ENCODE data around the gene CCDC3.
"Not testable (repeated sequence)": the region's sequence is repeated elsewhere in the genome, so short reads cannot be mapped to it uniquely, and the experiment has no call there.

CCDC3 gene

DNA sequence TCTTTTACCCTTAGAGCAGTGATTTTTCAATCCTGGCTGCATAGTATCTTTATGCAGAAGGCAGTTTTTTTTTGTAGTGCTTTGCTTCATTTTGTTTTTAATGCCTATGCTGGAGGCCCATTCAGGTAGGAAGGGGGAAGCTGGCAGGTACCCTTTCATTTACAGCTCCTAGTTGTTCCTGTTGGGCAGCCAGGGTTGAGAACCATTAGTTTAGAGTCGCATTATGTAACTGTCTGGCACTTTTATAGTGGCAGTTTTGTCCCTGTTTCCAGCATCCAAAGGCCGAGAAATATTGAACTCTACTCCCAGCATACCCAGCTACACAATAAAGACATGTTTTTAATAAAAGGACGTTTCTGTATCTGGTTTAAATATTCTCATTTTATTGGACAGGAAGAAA is 110.6 kb downstream of the CCDC3 start:
- no peak overlapping the region for H3K27ac ChIP-seq (ENCODE audit: low read depth, low read length)
- H3K36me3 ChIP-seq (ENCODE audit: control insufficient read depth, insufficient read depth, low read length) = no peaks in the 10 kb centered on the region
- H3K4me3 ChIP-seq (ENCODE audit: low read length) = no peak overlapping the region
- no peak overlapping the region for H3K9ac ChIP-seq (ENCODE audit: low read length)
- H3K27me3 ChIP-seq (ENCODE audit: control insufficient read depth, insufficient read depth, low read length) = no peaks in the 10 kb centered on the region
- no peaks in the 10 kb centered on the region for H3K4me1 ChIP-seq (ENCODE audit: control insufficient read depth, insufficient read depth, low read length)

DNA sequence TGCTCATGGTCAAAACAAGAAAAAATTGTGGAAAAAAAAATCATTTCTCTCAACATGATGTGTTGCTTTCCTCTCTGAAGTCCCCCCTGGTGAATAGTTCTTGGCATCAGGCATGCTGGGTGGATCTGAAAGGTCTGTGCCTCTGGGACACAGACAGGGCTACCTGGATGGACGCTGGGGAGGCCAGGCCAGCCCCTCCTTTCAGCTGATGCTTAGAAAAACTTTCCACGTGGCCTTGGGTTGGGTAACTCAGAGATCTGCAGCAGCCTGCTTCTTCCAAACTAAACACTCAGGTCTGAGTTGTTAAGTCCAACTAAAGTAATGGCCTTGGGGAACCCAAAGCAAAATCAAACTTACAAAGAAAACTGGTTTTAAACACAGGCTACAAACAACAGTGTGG is 113.0 kb downstream of the CCDC3 start:
- Histone ChIP-seq H3K4me3 (ENCODE audit: low read length) (no peak overlapping the region), H3K27ac (ENCODE audit: low read depth, low read length) (no peak overlapping the region), H3K27me3 (ENCODE audit: control insufficient read depth, insufficient read depth, low read length) (no peaks in the 10 kb centered on the region), H3K4me1 (ENCODE audit: control insufficient read depth, insufficient read depth, low read length) (no peaks in the 10 kb centered on the region), H3K9ac (ENCODE audit: low read length) (no peak overlapping the region), H3K36me3 (ENCODE audit: control insufficient read depth, insufficient read depth, low read length) (no peaks in the 10 kb centered on the region)

DNA sequence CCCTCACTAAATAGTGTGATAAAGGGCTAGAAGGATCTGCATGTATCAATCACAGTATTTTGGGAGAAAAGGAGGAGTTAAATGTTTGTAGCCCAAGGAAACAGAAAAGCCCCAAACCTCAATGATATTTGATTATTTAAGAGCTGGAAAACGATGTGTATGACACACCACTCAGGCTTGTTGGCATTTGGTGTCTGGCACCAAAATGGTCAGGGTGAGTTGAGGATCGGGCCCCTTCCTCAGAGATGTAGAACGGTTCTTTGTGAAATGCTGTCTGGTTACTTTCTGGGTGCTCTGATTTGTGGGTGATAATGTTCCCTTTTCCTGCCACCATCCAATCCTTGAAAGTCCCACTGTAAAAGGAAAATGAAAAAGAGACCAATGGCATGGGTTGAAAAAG is 113.7 kb downstream of the CCDC3 start:
- no peak overlapping the region for H3K27ac ChIP-seq (ENCODE audit: low read depth, low read length)
- no peaks in the 10 kb centered on the region for H3K27me3 ChIP-seq (ENCODE audit: control insufficient read depth, insufficient read depth, low read length)
- H3K4me1 ChIP-seq (ENCODE audit: control insufficient read depth, insufficient read depth, low read length) = no peaks in the 10 kb centered on the region
- H3K9ac ChIP-seq (ENCODE audit: low read length) = no peak overlapping the region
- no peak overlapping the region for H3K4me3 ChIP-seq (ENCODE audit: low read length)
- H3K36me3 ChIP-seq (ENCODE audit: control insufficient read depth, insufficient read depth, low read length) = no peaks in the 10 kb centered on the region

DNA sequence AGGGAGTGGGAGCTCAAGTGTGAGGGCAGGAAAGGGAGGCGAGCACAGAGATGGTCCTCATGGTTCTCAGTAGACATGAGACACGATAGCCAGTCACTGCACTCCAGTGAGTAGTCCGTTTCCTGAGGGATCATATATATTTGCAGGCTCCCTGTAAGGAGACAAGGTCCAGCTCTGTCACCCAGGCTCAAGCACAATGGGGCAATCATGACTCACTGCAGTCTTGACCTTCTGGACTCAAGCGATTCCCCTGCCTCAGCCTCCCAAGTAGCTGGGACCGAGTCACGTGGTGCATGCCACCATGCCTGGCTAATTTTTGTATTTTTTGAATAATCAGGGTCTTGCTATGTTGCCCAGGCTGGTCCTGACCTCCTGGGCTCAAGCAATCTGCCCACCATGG is 116.7 kb downstream of the CCDC3 start:
- Histone ChIP-seq H3K36me3 (ENCODE audit: control insufficient read depth, insufficient read depth, low read length) (no peaks in the 10 kb centered on the region), H3K4me3 (ENCODE audit: low read length) (no peak overlapping the region), H3K4me1 (ENCODE audit: control insufficient read depth, insufficient read depth, low read length) (no peaks in the 10 kb centered on the region), H3K27ac (ENCODE audit: low read depth, low read length) (no peak overlapping the region), H3K9ac (ENCODE audit: low read length) (no peak overlapping the region), H3K27me3 (ENCODE audit: control insufficient read depth, insufficient read depth, low read length) (no peaks in the 10 kb centered on the region)

DNA sequence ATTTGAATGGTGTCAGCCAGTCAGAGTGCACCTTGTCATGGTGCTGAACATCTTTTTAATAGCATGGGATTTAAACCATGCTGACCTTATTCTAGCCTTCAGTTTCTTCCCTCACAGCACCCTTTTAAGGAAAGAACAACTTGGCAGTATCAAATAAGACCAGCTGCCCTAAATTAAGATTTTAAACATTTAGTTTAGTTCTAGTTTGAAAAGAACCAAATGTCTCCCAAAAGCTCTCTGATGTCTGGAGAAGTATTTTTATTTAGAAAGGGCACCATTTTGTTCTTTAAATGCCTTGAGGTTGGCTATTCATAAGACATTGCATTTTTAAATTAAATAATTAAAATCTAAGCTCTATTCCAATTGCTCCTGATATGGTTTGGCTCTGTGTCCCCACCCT is 121.1 kb downstream of the CCDC3 start:
- H3K27me3 ChIP-seq (ENCODE audit: control insufficient read depth, insufficient read depth, low read length) = no peaks in the 10 kb centered on the region
- no peaks in the 10 kb centered on the region for H3K4me1 ChIP-seq (ENCODE audit: control insufficient read depth, insufficient read depth, low read length)
- no peak overlapping the region for H3K4me3 ChIP-seq (ENCODE audit: low read length)
- H3K9ac ChIP-seq (ENCODE audit: low read length) = no peak overlapping the region
- H3K36me3 ChIP-seq (ENCODE audit: control insufficient read depth, insufficient read depth, low read length) = no peaks in the 10 kb centered on the region
- no peak overlapping the region for H3K27ac ChIP-seq (ENCODE audit: low read depth, low read length)

DNA sequence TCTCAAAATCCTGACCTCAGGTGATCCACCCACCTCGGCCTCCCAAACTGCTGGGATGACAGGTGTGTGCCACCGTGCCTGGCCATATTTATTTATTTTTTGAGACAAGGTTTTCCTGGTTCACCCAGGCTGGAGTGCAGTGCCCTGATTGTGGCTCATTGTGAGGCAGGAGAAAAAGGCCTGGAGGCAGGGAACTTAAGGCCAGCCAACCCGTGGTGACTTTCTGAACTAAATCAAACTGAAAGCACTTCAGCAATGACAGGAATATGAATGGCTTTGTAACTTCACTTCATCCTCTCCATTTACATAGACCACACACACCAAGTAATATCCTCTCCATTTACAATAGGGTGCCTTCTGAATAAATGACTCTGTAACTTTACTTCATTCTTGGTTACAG is 124.4 kb downstream of the CCDC3 start:
- Histone ChIP-seq H3K4me3 (ENCODE audit: low read length) (no peak overlapping the region), H3K27me3 (ENCODE audit: control insufficient read depth, insufficient read depth, low read length) (no peaks in the 10 kb centered on the region), H3K4me1 (ENCODE audit: control insufficient read depth, insufficient read depth, low read length) (no peaks in the 10 kb centered on the region), H3K27ac (ENCODE audit: low read depth, low read length) (no peak overlapping the region), H3K36me3 (ENCODE audit: control insufficient read depth, insufficient read depth, low read length) (no peaks in the 10 kb centered on the region), H3K9ac (ENCODE audit: low read length) (no peak overlapping the region)

DNA sequence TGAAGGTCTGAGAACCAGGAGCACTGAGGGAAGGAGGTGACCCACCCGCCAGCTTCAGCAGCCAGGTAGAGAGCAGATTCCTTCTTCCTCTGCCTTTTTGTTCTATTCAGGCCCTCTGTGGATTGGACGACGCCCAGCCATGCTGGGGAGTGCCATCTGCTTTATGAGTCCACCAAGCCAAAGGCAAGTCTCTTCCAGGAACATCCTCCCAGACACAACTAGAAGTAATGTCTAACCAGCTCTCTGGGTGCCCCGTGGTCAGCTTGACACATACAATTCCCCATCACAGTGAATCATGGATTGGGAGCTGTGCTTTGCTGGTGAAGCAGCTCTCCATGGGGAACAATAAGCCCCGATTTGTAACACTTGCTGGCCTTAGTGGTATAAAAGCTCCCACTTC is 125.2 kb downstream of the CCDC3 start:
- Histone ChIP-seq H3K36me3 (ENCODE audit: control insufficient read depth, insufficient read depth, low read length) (no peaks in the 10 kb centered on the region), H3K4me3 (ENCODE audit: low read length) (no peak overlapping the region), H3K4me1 (ENCODE audit: control insufficient read depth, insufficient read depth, low read length) (no peaks in the 10 kb centered on the region), H3K27me3 (ENCODE audit: control insufficient read depth, insufficient read depth, low read length) (no peaks in the 10 kb centered on the region), H3K27ac (ENCODE audit: low read depth, low read length) (no peak overlapping the region), H3K9ac (ENCODE audit: low read length) (no peak overlapping the region)

DNA sequence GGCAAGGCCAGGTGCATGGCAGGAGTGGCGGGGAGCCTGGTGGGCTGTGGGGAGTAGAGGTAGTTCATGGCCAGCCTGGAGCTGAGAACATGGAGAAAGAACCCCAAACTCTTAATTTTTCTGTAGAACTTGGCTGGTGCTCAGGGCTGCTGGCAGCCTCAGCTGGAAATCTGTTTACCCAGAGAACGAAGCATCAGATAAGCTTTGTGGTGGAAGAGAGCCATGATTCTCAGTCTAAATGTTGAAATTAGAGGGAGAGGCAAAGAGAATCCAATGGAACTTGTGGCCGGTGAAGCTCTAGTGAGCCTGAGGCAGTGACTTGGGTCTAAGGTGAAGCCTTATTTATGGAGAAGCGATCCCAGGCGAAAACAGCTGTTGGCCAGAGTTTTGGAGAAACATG is 126.4 kb downstream of the CCDC3 start:
- no peak overlapping the region for H3K27ac ChIP-seq (ENCODE audit: low read depth, low read length)
- H3K9ac ChIP-seq (ENCODE audit: low read length) = no peak overlapping the region
- no peaks in the 10 kb centered on the region for H3K4me1 ChIP-seq (ENCODE audit: control insufficient read depth, insufficient read depth, low read length)
- H3K27me3 ChIP-seq (ENCODE audit: control insufficient read depth, insufficient read depth, low read length) = no peaks in the 10 kb centered on the region
- no peak overlapping the region for H3K4me3 ChIP-seq (ENCODE audit: low read length)
- H3K36me3 ChIP-seq (ENCODE audit: control insufficient read depth, insufficient read depth, low read length) = no peaks in the 10 kb centered on the region

DNA sequence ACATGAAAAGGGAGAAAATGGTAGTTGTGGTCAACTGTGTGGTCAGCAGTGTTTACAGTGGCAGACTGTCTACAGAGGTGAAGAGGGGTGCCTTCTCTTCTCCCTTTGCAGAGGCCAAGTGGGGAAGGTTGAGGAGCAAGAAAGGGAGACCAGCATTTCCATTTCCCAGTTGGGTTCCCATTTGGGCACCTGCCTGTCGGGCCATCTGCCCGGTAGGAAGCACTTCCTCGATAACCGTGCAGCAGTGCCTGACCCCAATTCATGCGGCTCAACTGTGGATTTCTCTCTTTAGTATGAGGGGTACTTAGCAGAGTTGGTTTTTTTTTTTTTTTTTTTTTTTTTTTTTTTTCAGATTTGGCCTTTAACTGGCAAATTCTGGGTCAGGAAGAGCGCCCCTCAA is 127.0 kb downstream of the CCDC3 start:
- Histone ChIP-seq H3K4me3 (ENCODE audit: low read length) (no peak overlapping the region), H3K36me3 (ENCODE audit: control insufficient read depth, insufficient read depth, low read length) (no peaks in the 10 kb centered on the region), H3K9ac (ENCODE audit: low read length) (no peak overlapping the region), H3K27ac (ENCODE audit: low read depth, low read length) (no peak overlapping the region), H3K27me3 (ENCODE audit: control insufficient read depth, insufficient read depth, low read length) (no peaks in the 10 kb centered on the region), H3K4me1 (ENCODE audit: control insufficient read depth, insufficient read depth, low read length) (no peaks in the 10 kb centered on the region)

DNA sequence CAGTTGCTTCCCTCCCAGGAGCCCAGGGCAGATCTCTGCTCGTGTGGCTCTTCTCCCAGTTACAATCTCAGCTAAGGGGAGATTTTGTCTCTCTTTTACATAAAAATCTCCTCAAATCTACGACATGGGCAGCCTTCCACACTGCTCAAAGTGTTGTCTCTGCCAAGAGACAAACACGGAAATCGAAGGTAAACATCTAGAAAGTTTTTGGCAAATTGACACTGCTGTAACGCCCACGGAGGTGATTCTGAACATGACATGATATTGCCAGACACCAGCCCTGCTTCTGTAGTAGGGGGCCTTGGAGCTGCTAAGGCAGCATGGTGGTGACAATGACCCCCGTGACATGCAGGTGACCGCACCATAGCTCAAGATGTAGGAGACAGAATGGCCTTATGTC is 128.3 kb downstream of the CCDC3 start:
- Histone ChIP-seq H3K36me3 (ENCODE audit: control insufficient read depth, insufficient read depth, low read length) (no peaks in the 10 kb centered on the region), H3K27me3 (ENCODE audit: control insufficient read depth, insufficient read depth, low read length) (no peaks in the 10 kb centered on the region), H3K4me1 (ENCODE audit: control insufficient read depth, insufficient read depth, low read length) (no peaks in the 10 kb centered on the region), H3K27ac (ENCODE audit: low read depth, low read length) (no peak overlapping the region), H3K4me3 (ENCODE audit: low read length) (no peak overlapping the region), H3K9ac (ENCODE audit: low read length) (no peak overlapping the region)

DNA sequence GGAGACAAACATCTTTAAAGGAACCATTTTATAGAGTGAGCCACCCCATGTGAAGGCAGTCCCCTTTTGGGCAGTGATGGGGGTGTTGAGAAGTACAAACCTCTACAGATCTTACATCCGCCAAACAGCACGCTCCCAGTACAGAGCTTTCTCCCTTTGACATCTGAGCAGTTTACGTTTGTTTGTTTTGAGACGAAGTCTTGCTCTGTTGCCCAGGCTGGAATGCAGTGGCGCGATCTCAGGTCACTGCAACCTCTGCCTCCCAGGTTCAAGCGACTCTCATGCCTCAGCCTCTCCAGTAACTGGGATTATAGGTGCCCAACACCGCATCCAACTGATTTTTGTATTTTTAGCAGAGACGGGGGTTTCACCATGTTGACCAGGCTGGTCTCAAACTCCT is 128.9 kb downstream of the CCDC3 start:
- Histone ChIP-seq H3K27ac (ENCODE audit: low read depth, low read length) (no peak overlapping the region), H3K27me3 (ENCODE audit: control insufficient read depth, insufficient read depth, low read length) (no peaks in the 10 kb centered on the region), H3K4me1 (ENCODE audit: control insufficient read depth, insufficient read depth, low read length) (no peaks in the 10 kb centered on the region), H3K36me3 (ENCODE audit: control insufficient read depth, insufficient read depth, low read length) (no peaks in the 10 kb centered on the region), H3K4me3 (ENCODE audit: low read length) (no peak overlapping the region), H3K9ac (ENCODE audit: low read length) (no peak overlapping the region)

DNA sequence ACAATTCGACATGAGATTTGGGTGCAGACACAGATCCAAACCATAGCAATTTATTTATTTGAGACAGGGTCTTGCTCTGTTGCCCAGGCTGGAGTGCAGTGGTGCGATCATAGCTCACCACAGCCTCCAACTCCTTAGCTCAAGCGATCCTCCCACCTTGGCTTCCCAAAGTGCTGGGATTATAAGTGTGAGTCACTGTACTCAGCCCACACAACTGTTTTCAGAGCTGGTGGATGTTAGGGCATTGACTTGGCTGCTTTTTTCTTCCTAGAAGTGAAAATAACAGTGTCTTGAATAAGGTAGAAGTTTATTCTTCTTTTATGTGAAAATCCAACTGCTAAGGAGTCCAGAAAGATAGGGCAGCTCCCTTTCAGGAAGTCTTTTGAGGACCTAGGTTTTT is 132.1 kb downstream of the CCDC3 start:
- H3K36me3 ChIP-seq (ENCODE audit: control insufficient read depth, insufficient read depth, low read length) = no peaks in the 10 kb centered on the region
- H3K9ac ChIP-seq (ENCODE audit: low read length) = no peak overlapping the region
- H3K27ac ChIP-seq (ENCODE audit: low read depth, low read length) = no peak overlapping the region
- no peak overlapping the region for H3K4me3 ChIP-seq (ENCODE audit: low read length)
- H3K4me1 ChIP-seq (ENCODE audit: control insufficient read depth, insufficient read depth, low read length) = no peaks in the 10 kb centered on the region
- no peaks in the 10 kb centered on the region for H3K27me3 ChIP-seq (ENCODE audit: control insufficient read depth, insufficient read depth, low read length)

DNA sequence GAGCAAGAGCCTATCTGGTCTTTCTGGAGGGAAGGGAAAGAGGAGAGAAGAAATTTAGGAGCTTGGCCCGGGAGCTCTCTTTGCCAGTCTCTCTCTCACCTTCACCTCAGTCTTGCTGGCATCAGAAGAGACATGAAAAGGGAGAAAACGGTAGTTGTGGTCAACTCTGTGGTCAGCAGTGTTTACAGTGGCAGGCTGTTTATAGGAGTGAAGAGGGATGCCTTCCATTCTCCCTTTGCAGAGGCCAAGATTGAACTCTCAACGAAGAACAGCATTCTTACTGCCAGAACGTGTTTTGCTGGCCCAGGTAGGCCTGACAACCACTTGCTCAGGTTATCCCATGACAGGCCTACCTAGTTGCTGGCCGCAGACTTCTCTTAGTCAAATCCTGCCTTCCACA is 133.3 kb downstream of the CCDC3 start:
- no peaks in the 10 kb centered on the region for H3K27me3 ChIP-seq (ENCODE audit: control insufficient read depth, insufficient read depth, low read length)
- H3K36me3 ChIP-seq (ENCODE audit: control insufficient read depth, insufficient read depth, low read length) = no peaks in the 10 kb centered on the region
- no peaks in the 10 kb centered on the region for H3K4me1 ChIP-seq (ENCODE audit: control insufficient read depth, insufficient read depth, low read length)
- no peak overlapping the region for H3K27ac ChIP-seq (ENCODE audit: low read depth, low read length)
- H3K4me3 ChIP-seq (ENCODE audit: low read length) = no peak overlapping the region
- no peak overlapping the region for H3K9ac ChIP-seq (ENCODE audit: low read length)

DNA sequence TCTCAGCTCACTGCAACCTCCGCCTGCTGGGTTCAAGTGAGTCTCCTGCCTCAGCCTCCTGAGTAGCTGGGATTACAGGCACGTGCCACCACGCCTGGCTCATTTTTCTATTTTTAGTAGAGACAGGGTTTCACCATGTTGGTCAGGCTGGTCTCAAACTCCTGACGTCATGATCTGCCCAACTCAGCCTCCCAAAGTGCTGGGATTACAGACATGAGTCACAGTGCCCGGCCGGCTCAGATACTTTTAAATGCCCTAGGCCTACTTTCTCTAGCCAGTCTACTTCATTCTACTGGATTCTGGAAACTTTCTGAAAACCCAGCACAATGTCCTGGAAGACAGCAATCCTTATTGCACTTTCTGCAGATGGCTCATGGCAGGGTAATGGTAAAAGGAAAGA is 136.0 kb downstream of the CCDC3 start:
- not testable (repeated sequence) for H3K4me1 ChIP-seq (ENCODE audit: control insufficient read depth, insufficient read depth, low read length); H3K27me3 ChIP-seq (ENCODE audit: control insufficient read depth, insufficient read depth, low read length)

More for the DNA sequence above, 136.0 kb downstream of the CCDC3 start:
- H3K4me3 ChIP-seq (ENCODE audit: low read length); H3K36me3 ChIP-seq (ENCODE audit: control insufficient read depth, insufficient read depth, low read length); H3K9ac ChIP-seq (ENCODE audit: low read length); H3K27ac ChIP-seq (ENCODE audit: low read depth, low read length): not testable (repeated sequence)

All from rectal smooth muscle tissue (tissue), 1 donor.